AG10803 (cell line): ENCODE data around the gene GRM1.

Experiments used
- DNase-seq: peaks from one replicate; pipeline ENCODE4 v3.0.0; 2010; ENCODE audit warnings: low read depth
- H3K4me3 ChIP-seq: 2 replicates; pipeline ENCODE4 v1.5.1; 2011; ENCODE audit warnings: mild to moderate bottlenecking, low read length, control low read depth
- CTCF ChIP-seq: conservative IDR thresholded peaks from 2 replicates; pipeline ENCODE4 v1.5.1; 2011; ENCODE audit warnings: mild to moderate bottlenecking, low read length, control low read depth, inconsistent platforms

The GRM1 gene

DNA sequence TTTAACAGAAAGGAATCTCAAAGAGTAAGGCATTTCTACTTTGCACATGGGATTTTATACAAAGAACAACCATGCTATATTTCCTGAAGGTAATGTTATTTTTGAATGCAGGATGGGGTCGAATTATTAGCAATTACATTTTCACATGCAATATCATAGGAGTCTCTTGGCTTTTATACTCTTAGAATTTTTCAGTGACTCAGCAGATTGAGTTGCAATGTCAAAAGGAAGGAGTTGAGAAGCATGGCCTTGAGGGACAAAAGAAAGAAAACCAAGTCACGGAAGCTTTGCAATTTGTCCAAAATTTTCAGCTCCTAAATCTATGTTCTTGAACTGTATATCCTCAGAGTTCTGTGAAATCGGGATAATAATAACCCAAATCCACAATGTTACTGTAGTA is 181.1 kb downstream of the GRM1 start:
- TF ChIP-seq CTCF, result no peak
- no peak for DNase-seq
- no peak overlapping the region for H3K4me3 ChIP-seq

DNA sequence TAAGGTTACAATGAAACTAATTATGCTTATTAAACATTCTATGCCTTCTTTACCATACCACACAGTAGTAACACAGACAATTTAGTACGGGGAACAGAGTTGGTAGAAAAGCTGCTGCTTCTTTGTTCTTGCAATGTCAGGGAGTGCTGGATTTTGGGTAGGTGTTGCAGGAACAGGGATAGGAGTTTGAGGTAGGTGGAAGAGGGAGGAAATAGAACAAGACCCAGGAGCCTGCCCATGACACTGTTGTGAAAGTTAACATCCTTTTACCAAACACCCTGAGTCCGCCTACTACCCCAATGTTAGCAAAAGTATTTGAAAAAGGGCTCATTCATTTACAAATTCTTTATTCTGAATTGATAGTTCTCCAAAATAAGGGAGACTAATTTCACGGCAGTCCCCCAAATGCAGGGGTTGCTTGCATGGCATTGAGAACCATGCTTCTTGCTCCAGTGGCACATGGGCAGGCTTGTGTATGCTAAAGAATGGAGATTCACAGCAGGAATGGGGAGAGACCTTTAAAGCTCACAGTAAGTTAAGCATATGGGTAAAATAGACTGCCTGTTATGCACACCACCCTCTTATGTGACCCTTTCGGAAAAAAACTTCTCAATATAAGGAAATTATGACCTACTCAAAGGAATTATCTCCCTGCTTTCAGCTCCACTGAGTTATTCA is 181.7 kb downstream of the GRM1 start:
- no peak for TF ChIP-seq CTCF
- no peak for DNase-seq
- H3K4me3 ChIP-seq, result no peak overlapping the region

DNA sequence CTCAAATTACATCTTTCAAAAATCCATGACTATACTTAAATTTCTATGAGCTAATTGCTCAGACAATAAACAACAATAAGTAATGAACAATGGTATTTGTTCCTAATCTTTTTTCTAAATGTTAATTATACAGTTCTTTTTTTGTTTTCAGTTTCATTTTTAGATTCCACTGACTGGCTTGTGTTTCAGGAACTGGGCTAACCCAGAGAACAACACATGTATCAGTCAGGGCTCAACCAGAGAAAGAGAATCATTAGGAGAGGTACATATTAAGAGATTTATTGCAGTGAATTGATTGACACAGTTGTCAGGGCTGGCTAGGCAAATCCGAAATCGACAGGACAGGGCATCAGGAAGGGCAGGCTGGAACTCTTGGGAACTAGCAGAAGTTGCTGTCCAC is 182.8 kb downstream of the GRM1 start:
- no peak for DNase-seq
- no peak for TF ChIP-seq CTCF

DNA sequence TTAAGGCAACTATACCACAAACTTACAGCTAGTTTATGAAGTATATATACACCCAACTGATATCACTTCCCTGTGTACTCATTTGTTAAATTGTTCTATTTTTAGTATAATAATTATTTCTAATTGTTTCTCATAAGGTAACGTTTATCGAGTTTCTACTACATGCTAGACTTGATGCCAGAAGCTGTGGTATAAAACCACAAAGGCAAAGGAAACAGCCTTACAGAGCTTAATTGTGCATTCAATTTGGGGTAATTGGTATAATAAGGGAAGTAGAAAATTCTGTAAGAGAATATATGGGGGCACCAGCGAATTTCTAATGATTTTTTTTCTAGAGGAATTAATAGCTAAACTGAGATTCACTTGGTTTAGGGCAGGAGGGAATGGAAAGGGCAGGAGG is 183.9 kb downstream of the GRM1 start:
- no peak for TF ChIP-seq CTCF
- no peak for DNase-seq

More for the DNA sequence above, 182.8 kb downstream of the GRM1 start:
- H3K4me3 ChIP-seq, result no peak overlapping the region

DNA sequence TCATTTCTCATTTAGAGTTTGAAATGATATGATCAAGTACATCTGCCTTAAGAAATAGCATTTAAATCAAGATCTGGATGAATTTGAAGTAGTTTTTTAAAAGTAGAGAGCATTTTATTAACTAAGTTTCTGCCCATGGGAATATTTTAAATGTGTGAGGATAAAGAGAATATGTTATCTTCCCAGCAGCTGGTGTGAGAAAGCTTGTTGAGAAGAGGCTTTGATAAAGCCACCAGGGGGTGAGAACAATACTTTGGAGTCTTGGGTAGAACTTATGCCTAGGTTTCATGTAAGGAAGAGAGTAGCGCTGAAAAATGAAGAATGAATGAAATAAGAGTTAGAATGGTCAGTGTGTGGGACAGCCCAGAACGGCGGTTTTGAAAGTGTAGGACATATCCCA is 190.2 kb downstream of the GRM1 start:
- TF ChIP-seq CTCF, result no peak
- DNase-seq, result no peak

More for the DNA sequence above, 183.9 kb downstream of the GRM1 start:
- H3K4me3 ChIP-seq, result no peak overlapping the region

DNA sequence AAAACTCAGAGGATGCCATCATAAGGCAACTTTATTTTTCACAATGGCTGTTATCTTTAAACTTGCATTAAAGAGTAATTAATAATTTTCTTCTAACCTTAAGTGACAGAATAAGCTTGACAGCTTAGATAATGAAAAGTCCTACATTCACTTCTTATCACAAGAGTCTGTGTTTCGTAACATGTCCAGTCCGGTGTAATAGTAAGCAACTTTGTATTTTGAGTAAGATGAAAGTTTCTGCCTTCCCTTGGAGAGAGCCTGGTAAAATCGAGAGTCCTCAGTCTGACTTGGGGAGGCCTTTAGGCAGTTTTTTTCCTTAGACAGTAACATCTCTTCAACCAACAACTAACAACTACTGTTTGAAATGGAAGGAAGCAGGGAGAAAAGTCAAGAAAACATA is 195.6 kb downstream of the GRM1 start:
- no peak for DNase-seq
- TF ChIP-seq CTCF, result no peak
- H3K4me3 ChIP-seq, result no peak overlapping the region

More for the DNA sequence above, 190.2 kb downstream of the GRM1 start:
- no peak overlapping the region for H3K4me3 ChIP-seq

- TF ChIP-seq CTCF, result no peak
- no peak for DNase-seq
- no peak overlapping the region for H3K4me3 ChIP-seq
These were observed 196.1 kb downstream of the GRM1 start for GRCh38 chr6:146224988-146225387.
